ENCODE measurements around the gene SFMBT2.

SFMBT2 gene

DNA sequence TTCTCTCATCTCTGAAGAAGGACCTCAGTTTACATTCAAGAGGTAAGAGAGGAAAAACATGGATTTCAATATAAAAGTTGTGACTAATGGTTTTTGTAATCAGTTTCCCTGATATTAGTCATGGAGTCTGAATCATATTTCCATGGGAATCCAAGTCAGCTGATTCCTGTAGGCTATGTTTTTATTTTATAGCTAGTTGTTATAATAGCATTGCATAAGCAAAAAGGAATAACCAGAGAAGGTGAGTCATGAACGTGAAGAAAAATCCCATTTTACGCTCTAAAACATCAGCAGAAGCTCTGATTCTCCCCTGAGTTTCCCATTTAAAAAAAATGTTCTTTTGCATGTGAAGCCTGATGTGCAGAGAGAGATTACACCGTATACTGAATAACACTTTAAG lies 299.3 kb downstream of the SFMBT2 start:
- Mint-ChIP-seq H3K36me3 (ENCODE audit: low read depth) (no peaks in the 10 kb centered on the region), H3K4me1 (ENCODE audit: low read depth) (peaks cover 15% of the 10 kb centered on the region), H3K27me3 (no peaks in the 10 kb centered on the region), H3K27ac (no peak overlapping the region), H3K9me3 (peaks cover 4% of the 10 kb centered on the region), H3K4me3 (no peak overlapping the region)

DNA sequence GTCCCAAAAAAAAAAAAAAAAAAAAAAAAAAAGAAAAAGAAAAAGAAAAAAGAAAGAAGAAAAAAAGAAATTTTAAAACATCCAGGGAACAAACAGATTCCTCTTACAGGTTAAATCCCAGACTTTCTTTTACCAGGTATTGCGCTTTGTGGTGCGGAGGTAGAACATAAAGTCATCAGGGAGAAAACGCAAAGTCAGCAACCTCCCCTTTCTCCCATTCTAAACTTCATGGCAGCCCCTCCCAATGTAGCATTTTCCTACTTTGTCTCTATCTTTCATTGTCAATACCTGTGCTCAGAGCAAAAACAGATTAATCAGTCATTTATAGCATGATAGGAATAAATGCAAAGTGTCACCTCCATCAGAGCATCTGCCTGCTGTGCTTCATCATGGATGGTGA lies 299.7 kb downstream of the SFMBT2 start:
- H3K4me1 Mint-ChIP-seq (ENCODE audit: low read depth), result peaks cover 16% of the 10 kb centered on the region
- H3K9me3 Mint-ChIP-seq, result peaks cover 4% of the 10 kb centered on the region
- no peak overlapping the region for H3K4me3 Mint-ChIP-seq
- no peak overlapping the region for H3K27ac Mint-ChIP-seq
- H3K27me3 Mint-ChIP-seq, result no peaks in the 10 kb centered on the region
- no peaks in the 10 kb centered on the region for H3K36me3 Mint-ChIP-seq (ENCODE audit: low read depth)
